CD4-positive, CD25-positive, alpha-beta regulatory T cell (primary cell): Measurements from ENCODE around the gene KATNB1. TPM values are rescaled to one million over a fixed set of nuclear protein-coding genes. Genes with fewer than 3 reads are reported as not detected.

Experiments
- ATAC-seq, 2 donors: fragments of 150-1000 bp; cut with Tn5 transposase; one replicate each; pipeline ENCODE4 v1.10.0; 2021; ENCODE audit warnings: low read depth in 2 of 2, moderate number of reproducible peaks in 2 of 2, moderate library complexity in 1 of 2
- DNase-seq, 3 donors: peaks; one replicate each; pipeline versions ENCODE4 v3.0.0 to v3.0.0-alpha.2; 2012 to 2022; ENCODE audit warnings: mixed read lengths in 1 of 3
- H3K27ac ChIP-seq: one replicate; pipeline ENCODE4 v1.7.0; 2013; ENCODE audit warnings: mild to moderate bottlenecking, low read length; ENCODE audit not compliant: insufficient read depth, poor library complexity, severe bottlenecking
- H3K27me3 ChIP-seq: one replicate; pipeline ENCODE4 v1.7.0; 2013; ENCODE audit warnings: low read length; ENCODE audit not compliant: control insufficient read depth, insufficient read depth
- H3K36me3 ChIP-seq: one replicate; pipeline ENCODE4 v1.7.0; 2013; ENCODE audit warnings: mild to moderate bottlenecking, low read length, moderate library complexity; ENCODE audit not compliant: control insufficient read depth, insufficient read depth
- H3K4me1 ChIP-seq: 2 replicates; pipeline ENCODE4 v1.7.0; 2013; ENCODE audit warnings: mild to moderate bottlenecking, low read length; ENCODE audit not compliant: insufficient read depth, control insufficient read depth, poor library complexity, severe bottlenecking
- H3K4me3 ChIP-seq: one replicate; pipeline ENCODE4 v1.7.0; 2013; ENCODE audit warnings: low read depth, mild to moderate bottlenecking, low read length, moderate library complexity
- H3K9me3 ChIP-seq, 2 experiments: 1 replicate in 1 of 2; 2 replicates in 1 of 2; pipeline ENCODE4 v1.7.0; 2013; ENCODE audit warnings: low read length in 2 of 2, mild to moderate bottlenecking in 1 of 2, moderate library complexity in 1 of 2; ENCODE audit not compliant: control insufficient read depth in 2 of 2
- H3K27ac Mint-ChIP-seq, 3 donors: one replicate each; pipeline ENCODE4 v1.8.0; 2020 to 2022; ENCODE audit warnings: mild to moderate bottlenecking in 3 of 3, mixed read lengths in 3 of 3, moderate library complexity in 2 of 3
- H3K27me3 Mint-ChIP-seq: one replicate; pipeline ENCODE4 v1.8.0; 2022; ENCODE audit warnings: mild to moderate bottlenecking, mixed read lengths
- H3K36me3 Mint-ChIP-seq: one replicate; pipeline ENCODE4 v1.8.0; 2020; ENCODE audit warnings: mixed read lengths
- H3K4me1 Mint-ChIP-seq, 4 donors: one replicate each; pipeline ENCODE4 v1.8.0; 2020 to 2022; ENCODE audit warnings: mixed read lengths in 4 of 4, mild to moderate bottlenecking in 1 of 4
- H3K4me3 Mint-ChIP-seq, 4 donors: one replicate each; pipeline ENCODE4 v1.8.0; 2020 to 2022; ENCODE audit warnings: mild to moderate bottlenecking in 4 of 4, mixed read lengths in 4 of 4, moderate library complexity in 3 of 4
- H3K9me3 Mint-ChIP-seq, 7 donors: one replicate each; pipeline ENCODE4 v1.8.0; 2020 to 2022; ENCODE audit warnings: mixed read lengths in 7 of 7, mild to moderate bottlenecking in 3 of 7, moderate library complexity in 2 of 7
- polyA plus RNA-seq, 4 donors: library from polyadenylated mRNA; unstranded; fragments of 300-500 nt; fragmentation: Illumina TruSeq; gene quantifications; one replicate each; pipeline ENCODE4 v1.2.3, GENCODE V29; 2021
- total RNA-seq: library from RNA; stranded (reverse); gene quantifications from one replicate; pipeline ENCODE4 v1.2.3, GENCODE V29; 2022

Gene KATNB1
- total and polyA plus RNA-seq, 5 donors from 2014 or later: 12.8 to 20.3 (median 17.5) TPM

DNA sequence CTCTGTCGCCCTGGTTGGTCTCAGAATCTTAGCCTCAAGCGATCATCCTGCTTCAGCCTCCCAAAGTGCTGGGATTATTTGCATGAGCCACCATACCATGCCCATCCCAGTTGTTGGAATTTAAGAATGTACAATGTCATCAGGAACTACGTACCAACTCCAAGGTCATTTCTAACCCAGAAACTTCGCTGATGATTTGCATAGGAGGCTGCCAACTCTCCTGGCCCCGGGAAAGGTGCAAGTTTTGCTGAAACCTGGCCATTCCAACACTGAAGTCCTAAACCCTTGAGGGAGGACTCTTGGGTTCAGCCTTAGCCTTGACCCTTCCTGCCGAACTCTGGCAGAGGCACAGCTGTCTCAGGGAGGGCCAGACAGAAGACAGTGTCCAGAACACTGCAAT is 69.6 kb downstream of the KATNB1 start:
- DNase-seq (no peak), ATAC-seq (no peak)
- H3K4me1 ChIP-seq: peaks cover 20% of the 10 kb centered on the region
- H3K27me3 Mint-ChIP-seq: peaks cover 61% of the 10 kb centered on the region
- H3K36me3 Mint-ChIP-seq: peaks cover 3% of the 10 kb centered on the region
- H3K9me3 Mint-ChIP-seq: peaks cover 0 to 4% (median 0%) of the 10 kb centered on the region in 7 donors
- no peaks in the 10 kb centered on the region for H3K9me3 ChIP-seq
- no peak overlapping the region for H3K27ac ChIP-seq
- H3K27ac Mint-ChIP-seq: no peak overlapping the region
- no peaks in the 10 kb centered on the region for H3K36me3 ChIP-seq
- peaks cover 22% of the 10 kb centered on the region for H3K27me3 ChIP-seq
- H3K4me3 ChIP-seq: no peak overlapping the region
- peaks cover 8 to 27% (median 20%) of the 10 kb centered on the region in 4 donors for H3K4me1 Mint-ChIP-seq
- no peak overlapping the region for H3K4me3 Mint-ChIP-seq

Other genes with a start within 250 kb of the KATNB1 start
- gene DOK4, start 249.3 kb upstream of the KATNB1 start, total RNA-seq: 1.8 TPM
- gene DOK4, start 249.3 kb upstream of the KATNB1 start, polyA plus RNA-seq: 1 to 10 TPM in 3 of 4 donors, under 1 TPM in 1; 0.99 to 1.4 (median 1.1) TPM
- gene CCDC102A, start 199.2 kb upstream of the KATNB1 start, total RNA-seq: 4.7 TPM
- 1 to 10 TPM; 1.9 to 4.0 (median 2.8) TPM for gene CCDC102A, start 199.2 kb upstream of the KATNB1 start, polyA plus RNA-seq
- gene ADGRG5, start 193.1 kb upstream of the KATNB1 start, total RNA-seq: 0.72 TPM
- 1 to 10 TPM in 1 of 4 donors, under 1 TPM in 3; 0.26 to 1.1 (median 0.51) TPM for gene ADGRG5, start 193.1 kb upstream of the KATNB1 start, polyA plus RNA-seq
- gene ADGRG1, start 107.1 kb upstream of the KATNB1 start, total RNA-seq: 1.2 TPM
- under 1 TPM in 3 of 4 donors, not detected in 1; 0.16 to 0.48 (median 0.33) TPM for gene ADGRG1, start 107.1 kb upstream of the KATNB1 start, polyA plus RNA-seq
- gene ADGRG3, start 67.5 kb upstream of the KATNB1 start, total RNA-seq: 0.32 TPM
- not detected for gene ADGRG3, start 67.5 kb upstream of the KATNB1 start, polyA plus RNA-seq
- gene DRC7, start 41.0 kb upstream of the KATNB1 start, total RNA-seq: not detected
- gene DRC7, start 41.0 kb upstream of the KATNB1 start, polyA plus RNA-seq: not detected
- gene KIFC3, start 66.7 kb downstream of the KATNB1 start, total RNA-seq: 1.2 TPM
- not detected for gene KIFC3, start 66.7 kb downstream of the KATNB1 start, polyA plus RNA-seq
- not detected for gene CNGB1, start 235.4 kb downstream of the KATNB1 start, total RNA-seq
- gene CNGB1, start 235.4 kb downstream of the KATNB1 start, polyA plus RNA-seq: not detected